Hematopoietic multipotent progenitor cell (in vitro differentiated cells): ENCODE results near the gene SLC45A2. TPM values are rescaled to one million over a fixed set of nuclear protein-coding genes. Genes with fewer than 3 reads are reported as not detected.
A peak's percentile ranks its signal among the peaks of the same experiment; 100 is the strongest.

Experiments
- DNase-seq, 3 donors: peaks; one replicate each; pipeline ENCODE4 v3.0.0-alpha.2; 2011 to 2015; ENCODE audit warnings: low read depth in 2 of 3, low spot score in 2 of 3
- total RNA-seq: library from RNA; depleted of rRNA; stranded (reverse); fragments of >200 nt; gene quantifications from one replicate; pipeline ENCODE4 v1.2.3, GENCODE V29; 2012

The SLC45A2 gene
- total RNA-seq, 1 donor: 0.27 TPM

GRCh38 chr5:34007621-34008600, 23.4 kb upstream of the SLC45A2 start, which contains the start of gene AMACR:
Gene AMACR, minus strand, starts transcription at chr5:34008050. Its CDS starts 31 bp downstream, at chr5:34008019.
- DNase-seq: peak; percentile 88 to 91 (median 89)

- DNase-seq: peak in 1 of 3 donors; percentile 3
These were observed 22.7 kb upstream of the SLC45A2 start for GRCh38 chr5:34007201-34007620.

DNA sequence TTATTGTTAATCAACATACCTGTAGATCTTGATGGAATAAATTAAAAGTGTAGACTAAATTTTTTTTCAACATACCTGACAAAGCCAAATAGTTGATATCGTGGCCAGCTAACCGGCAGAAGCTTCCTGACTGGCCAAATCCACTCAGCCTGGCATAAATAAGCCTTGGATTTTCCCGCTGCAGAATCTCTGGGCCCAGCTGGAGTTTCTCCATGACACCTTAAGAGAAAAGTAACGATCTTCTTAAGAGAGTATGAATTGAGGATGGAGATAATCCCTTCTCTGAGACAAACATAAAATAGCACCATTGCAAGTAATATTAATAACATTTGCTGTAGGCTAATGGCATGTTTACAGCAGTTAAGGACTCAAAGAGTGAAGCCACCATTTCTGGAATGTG, 21.2 kb upstream of the SLC45A2 start:
- no peak for DNase-seq

GRCh38 chr5:34005211-34005610, 20.7 kb upstream of the SLC45A2 start:
- DNase-seq: no peak

DNA sequence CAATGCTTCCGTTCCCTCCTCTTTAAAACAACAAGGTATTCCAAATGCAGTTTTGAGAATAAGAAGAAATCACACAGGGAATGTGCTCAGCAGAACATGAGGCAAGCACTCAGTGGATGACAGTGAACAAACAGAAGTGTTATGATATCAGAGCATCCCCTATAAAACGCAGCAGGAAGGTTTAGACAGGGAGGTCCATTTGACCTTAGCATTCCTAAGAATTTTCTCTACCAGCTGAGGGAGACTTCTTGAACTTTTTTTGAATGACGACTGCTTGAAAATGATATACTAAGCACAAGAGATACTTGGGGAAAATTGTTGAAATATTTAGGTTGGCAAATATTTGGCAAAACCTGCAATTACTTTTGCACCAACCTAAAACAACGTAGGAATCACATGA, 19.4 kb upstream of the SLC45A2 start:
- no peak for DNase-seq

DNA sequence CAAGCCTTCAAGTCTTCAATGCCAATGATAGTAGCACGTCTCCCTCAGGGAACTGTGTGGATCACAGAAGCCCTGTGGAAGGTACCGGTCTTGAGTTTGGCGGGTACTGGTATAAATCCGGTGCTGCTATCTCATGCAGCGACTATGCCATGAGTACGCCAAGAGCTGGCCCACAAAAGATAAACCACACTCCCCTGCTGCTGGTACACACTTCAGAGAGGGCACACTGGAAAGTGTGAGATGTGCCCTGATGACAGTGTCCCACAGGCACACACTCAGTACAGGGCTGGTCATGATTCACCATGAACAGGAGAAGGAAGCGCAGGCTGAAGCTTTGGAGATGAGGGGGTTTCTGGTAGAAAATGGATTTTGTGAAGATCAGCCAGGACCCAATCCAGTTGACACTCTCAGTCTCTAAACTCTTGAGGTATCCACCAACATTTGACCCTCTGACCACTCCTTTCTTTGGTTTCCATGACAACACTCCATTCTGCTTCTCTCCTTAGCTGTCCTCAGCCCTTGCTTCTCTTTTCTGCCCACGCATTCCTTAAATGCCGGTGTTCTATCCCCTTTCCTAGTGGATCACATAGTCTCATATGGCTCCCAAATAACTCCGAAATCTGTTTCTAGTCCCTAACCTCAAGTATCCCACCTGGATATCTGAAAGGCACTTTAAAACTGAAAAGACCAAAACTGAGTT, 18.3 kb upstream of the SLC45A2 start:
- DNase-seq: no peak

- DNase-seq: no peak
These were observed 16.8 kb upstream of the SLC45A2 start for GRCh38 chr5:34001241-34001841.

DNA sequence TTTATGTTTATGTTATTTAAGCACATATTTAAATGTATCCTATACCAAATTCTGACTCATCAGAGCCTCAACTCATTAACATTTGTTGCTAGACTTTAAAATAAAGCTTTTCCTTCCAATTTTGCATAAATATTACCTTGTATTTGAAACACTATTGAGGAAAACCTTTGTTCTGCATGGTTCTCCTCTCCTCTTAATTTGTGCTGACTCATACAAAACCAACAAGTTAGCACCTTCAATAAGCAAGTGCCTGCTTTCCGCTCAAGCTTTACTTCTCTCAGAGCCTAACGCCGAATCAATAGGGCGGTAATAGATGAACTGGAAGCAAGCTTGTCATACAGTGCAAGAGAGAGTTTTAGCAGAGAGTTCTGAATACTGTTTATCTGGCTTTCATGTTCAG, 15.5 kb upstream of the SLC45A2 start:
- DNase-seq: no peak

DNA sequence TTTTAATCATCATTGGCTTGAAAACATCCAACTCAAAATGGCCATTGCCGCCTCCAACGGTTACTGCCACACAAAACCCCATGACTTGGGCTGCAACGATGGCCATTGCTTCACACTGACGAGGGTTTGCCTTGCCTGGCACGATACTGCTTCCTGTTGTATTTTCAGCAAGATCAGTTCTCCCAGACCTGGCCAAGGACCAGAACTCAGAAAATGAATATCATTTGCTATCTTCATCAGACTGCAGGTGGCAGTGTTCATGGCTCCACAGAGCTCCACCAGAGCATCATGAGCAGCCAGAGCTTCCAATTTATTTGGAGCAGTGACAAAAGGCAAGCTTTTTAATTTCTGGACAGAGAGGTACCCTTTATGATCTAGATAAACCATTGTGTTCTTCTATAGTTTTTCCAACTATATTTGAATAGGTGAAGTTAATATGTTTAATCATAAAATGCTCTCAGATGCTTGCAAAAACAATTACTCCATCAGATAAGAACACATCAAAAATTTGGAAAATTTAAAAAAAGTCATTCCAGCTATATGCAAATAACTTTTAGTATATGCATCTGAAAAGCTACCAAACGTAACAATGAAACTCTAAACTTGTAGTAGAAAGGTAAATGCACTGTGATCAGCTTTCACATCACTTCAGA, 13.0 kb upstream of the SLC45A2 start:
- DNase-seq: peak in 2 of 3 donors; percentile 62 to 79

DNA sequence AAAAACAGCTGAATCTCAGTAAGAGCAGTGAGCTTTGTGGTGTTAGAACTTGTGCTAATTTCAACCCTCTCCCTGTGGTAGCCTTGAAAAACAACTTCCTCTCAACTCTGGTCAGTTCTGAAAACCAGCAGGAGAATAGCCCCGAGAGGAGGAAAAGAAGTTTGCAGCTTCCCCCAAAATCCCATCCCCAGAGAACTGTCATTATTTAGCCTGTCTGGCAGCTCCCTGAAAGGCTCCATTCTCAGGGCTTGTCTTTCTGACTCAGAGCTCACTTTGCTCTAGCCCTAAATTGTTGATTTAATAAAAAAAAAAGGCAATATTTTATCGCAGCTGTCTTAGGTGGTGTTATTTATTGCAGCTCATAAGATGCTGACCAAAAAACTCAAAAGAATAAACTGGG, 11.4 kb upstream of the SLC45A2 start:
- no peak for DNase-seq

DNA sequence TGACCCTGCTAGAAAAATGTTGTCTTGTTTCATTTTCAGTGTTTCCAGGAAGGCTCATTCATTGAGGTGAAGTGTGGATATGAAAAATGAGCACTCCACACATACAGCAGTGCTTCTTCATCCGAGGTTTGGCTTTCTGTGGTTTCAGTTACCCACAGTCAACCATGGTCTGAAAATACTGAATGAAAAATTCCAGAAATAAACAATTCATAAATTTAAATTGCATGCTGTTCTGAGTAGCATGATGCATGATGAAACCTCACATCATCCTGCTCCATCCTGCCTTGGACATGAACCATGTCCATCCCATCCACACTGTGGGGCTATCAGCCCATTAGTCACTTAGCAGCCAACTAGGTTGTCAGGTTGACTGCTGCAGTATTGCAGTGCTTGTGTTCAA, 10.4 kb upstream of the SLC45A2 start:
- DNase-seq: no peak

DNA sequence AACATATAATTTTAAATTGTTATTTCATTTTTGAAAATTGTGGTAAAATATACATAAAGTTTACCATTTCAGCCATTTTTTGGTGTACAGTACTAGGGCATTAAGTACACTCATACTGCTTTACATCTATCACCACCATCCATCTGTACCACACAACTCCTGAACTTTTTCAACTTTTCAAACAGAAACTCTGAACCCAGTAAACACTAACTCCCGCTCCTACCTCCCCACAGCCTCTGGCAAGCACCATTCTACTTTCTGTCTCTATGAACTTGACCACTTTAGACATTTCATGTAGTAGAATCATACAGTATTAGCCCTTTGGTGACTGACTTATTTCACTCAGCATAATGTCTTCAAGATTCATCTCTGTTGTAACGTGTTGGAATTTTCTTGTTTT, 8.4 kb upstream of the SLC45A2 start:
- no peak for DNase-seq

DNA sequence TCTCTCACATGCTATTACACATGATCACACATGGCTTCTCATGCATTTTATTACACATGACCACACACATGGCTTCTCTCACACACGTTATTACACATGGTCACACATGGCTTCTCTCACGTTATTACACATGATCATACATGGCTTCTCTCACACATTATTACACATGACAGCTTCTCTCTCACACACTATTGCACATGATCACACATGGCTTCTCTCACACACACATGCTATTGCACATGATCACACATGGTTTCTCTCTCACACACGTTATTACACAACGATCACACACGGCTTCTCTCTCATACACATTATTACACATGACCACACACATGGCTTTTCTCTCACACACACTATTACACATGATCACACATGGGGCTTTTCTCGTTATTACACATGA, 954 bp upstream of the SLC45A2 start:
- no peak for DNase-seq

DNA sequence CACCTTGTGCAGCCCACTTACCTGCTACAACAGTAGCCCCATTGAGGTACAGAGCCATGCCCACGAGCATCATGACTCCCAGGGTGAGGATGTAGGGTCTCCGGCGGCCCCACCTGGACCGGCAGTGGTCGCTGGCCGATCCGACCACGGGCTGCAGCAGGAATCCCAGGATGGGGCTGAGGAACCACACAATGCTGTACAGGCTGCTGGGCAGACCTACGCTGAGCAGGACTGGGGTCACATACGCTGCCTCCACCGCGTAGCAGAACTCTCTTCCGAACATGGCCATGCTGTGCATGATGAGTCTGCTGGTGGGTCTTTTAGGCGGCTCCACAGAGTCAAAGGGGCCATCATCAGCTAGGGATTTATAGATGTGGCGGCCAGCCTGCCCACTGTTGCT, 315 bp downstream of the SLC45A2 start:
- no peak for DNase-seq

- no peak for DNase-seq
These were observed 2.9 kb downstream of the SLC45A2 start for GRCh38 chr5:33981408-33982162.

- DNase-seq: no peak
These were observed 4.5 kb downstream of the SLC45A2 start for GRCh38 chr5:33980030-33980429.

DNA sequence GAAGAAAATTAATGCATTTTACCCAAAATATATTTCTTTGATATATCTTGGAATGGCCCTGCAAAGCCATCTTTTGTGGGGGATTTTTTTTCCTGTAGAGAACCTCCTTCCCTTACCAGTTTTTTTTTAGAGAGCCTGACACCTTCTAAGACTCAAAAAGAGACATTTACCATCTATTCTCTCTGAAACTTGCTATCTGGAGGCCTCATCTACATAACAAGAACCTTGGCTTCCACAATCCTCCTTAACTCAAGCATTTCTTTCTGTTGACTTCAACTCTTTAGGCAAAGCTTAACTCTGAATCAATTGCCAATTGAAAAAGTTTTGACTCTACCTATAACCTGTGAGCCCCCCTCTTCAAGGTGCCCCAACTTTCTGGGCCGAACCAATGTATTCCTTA, 6.2 kb downstream of the SLC45A2 start:
- DNase-seq: no peak

DNA sequence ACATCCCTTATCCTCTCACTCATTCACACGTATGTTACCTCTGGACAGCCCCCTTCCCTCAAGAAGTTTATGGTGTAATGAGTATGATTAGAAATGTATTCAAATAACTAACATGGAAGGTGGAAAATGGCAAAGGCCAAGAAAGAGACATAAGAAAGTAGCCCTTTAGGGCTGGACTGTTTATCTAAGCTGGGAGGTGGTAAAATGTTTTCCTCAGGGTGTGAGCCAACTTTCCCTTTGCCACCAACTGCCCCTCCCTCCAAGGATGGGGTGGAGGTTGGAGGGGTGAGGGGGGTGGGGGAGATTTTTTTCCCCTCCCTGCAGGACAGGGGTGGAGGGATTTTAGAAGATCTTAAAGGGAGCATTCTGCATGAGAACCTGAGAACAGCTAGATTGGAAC, 8.2 kb downstream of the SLC45A2 start:
- no peak for DNase-seq

DNA sequence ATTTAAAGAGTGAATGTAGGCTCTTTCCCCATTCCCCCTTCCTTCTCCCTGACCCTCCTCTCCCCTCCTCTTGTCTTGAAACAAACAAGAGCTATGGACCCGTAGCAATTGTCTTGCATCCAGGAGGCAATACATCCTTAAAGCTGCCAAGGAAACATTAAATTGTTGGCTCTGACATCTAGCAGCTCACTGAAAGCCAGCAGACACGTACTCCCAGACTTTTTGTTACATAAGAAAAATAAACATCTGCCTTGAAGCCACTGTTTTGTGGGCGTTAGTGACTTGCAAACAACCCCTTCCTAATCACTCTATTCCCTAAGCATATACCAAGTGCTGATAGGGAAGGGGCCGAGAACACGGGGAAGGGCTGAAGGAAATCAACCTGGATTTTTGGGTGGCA, 8.6 kb downstream of the SLC45A2 start:
- DNase-seq: no peak

GRCh38 chr5:33973271-33973670, 11.2 kb downstream of the SLC45A2 start:
- no peak for DNase-seq
